ENCODE results near the gene PSRC1.

The PSRC1 gene

GRCh38 chr1:109247401-109248365 lies 35.3 kb downstream of the PSRC1 start:
- peaks cover 15% of the 10 kb centered on the region; the same call in 1 of the 2 replicates for H3K36me3 ChIP-seq (ENCODE audit: insufficient read depth, low read depth, low read length)
- peaks cover 7% of the 10 kb centered on the region; the same call in 1 of the 2 replicates for H3K4me1 ChIP-seq (ENCODE audit: insufficient read depth, low read length)
- no peak overlapping the region for H3K9ac ChIP-seq (ENCODE audit: low read depth, low read length)
- no peak overlapping the region for H3K27ac ChIP-seq (ENCODE audit: low read length)
- H3K4me3 ChIP-seq (ENCODE audit: low read length) = no peak overlapping the region
- H3K9me3 ChIP-seq (ENCODE audit: insufficient read depth, low read depth, low read length) = no peaks in the 10 kb centered on the region
- peaks cover 32% of the 10 kb centered on the region for H3K27me3 ChIP-seq (ENCODE audit: insufficient read depth, low read length)

GRCh38 chr1:109246141-109246551 lies 36.8 kb downstream of the PSRC1 start:
- H3K9me3 ChIP-seq (ENCODE audit: insufficient read depth, low read depth, low read length) = no peaks in the 10 kb centered on the region
- H3K27ac ChIP-seq (ENCODE audit: low read length) = no peak overlapping the region
- no peak overlapping the region for H3K4me3 ChIP-seq (ENCODE audit: low read length)
- no peak overlapping the region for H3K9ac ChIP-seq (ENCODE audit: low read depth, low read length)
- peaks cover 11% of the 10 kb centered on the region; the same call in 1 of the 2 replicates for H3K4me1 ChIP-seq (ENCODE audit: insufficient read depth, low read length)
- peaks cover 32% of the 10 kb centered on the region for H3K27me3 ChIP-seq (ENCODE audit: insufficient read depth, low read length)
- peaks cover 1% of the 10 kb centered on the region; the same call in 1 of the 2 replicates for H3K36me3 ChIP-seq (ENCODE audit: insufficient read depth, low read depth, low read length)

GRCh38 chr1:109243860-109244552 lies 38.9 kb downstream of the PSRC1 start:
- no peak overlapping the region for H3K9ac ChIP-seq (ENCODE audit: low read depth, low read length)
- H3K27ac ChIP-seq (ENCODE audit: low read length) = no peak overlapping the region
- H3K27me3 ChIP-seq (ENCODE audit: insufficient read depth, low read length) = peaks cover 21% of the 10 kb centered on the region
- peaks cover under 1% of the 10 kb centered on the region; the same call in 1 of the 2 replicates for H3K36me3 ChIP-seq (ENCODE audit: insufficient read depth, low read depth, low read length)
- H3K4me3 ChIP-seq (ENCODE audit: low read length) = no peak overlapping the region
- H3K9me3 ChIP-seq (ENCODE audit: insufficient read depth, low read depth, low read length) = no peaks in the 10 kb centered on the region
- peaks cover 23% of the 10 kb centered on the region; the same call in 1 of the 2 replicates for H3K4me1 ChIP-seq (ENCODE audit: insufficient read depth, low read length)

- Histone ChIP-seq H3K4me1 (ENCODE audit: insufficient read depth, low read length) (peaks cover 25% of the 10 kb centered on the region; the same call in 1 of the 2 replicates), H3K27me3 (ENCODE audit: insufficient read depth, low read length) (peaks cover 13% of the 10 kb centered on the region), H3K4me3 (ENCODE audit: low read length) (no peak overlapping the region), H3K27ac (ENCODE audit: low read length) (no peak overlapping the region), H3K9me3 (ENCODE audit: insufficient read depth, low read depth, low read length) (no peaks in the 10 kb centered on the region), H3K9ac (ENCODE audit: low read depth, low read length) (no peak overlapping the region), H3K36me3 (ENCODE audit: insufficient read depth, low read depth, low read length) (peaks cover 8% of the 10 kb centered on the region)
These were observed 39.7 kb downstream of the PSRC1 start for GRCh38 chr1:109243221-109243620.

- no peak overlapping the region for H3K9ac ChIP-seq (ENCODE audit: low read depth, low read length)
- no peak overlapping the region for H3K27ac ChIP-seq (ENCODE audit: low read length)
- H3K9me3 ChIP-seq (ENCODE audit: insufficient read depth, low read depth, low read length) = no peaks in the 10 kb centered on the region
- H3K27me3 ChIP-seq (ENCODE audit: insufficient read depth, low read length) = peaks cover 5% of the 10 kb centered on the region; the same call in 1 of the 2 replicates
- no peak overlapping the region for H3K4me3 ChIP-seq (ENCODE audit: low read length)
- H3K36me3 ChIP-seq (ENCODE audit: insufficient read depth, low read depth, low read length) = peaks cover 17% of the 10 kb centered on the region
- H3K4me1 ChIP-seq (ENCODE audit: insufficient read depth, low read length) = peaks cover 33% of the 10 kb centered on the region; the same call in 1 of the 2 replicates
These were observed 40.6 kb downstream of the PSRC1 start for GRCh38 chr1:109242387-109242786.

- Histone ChIP-seq H3K27ac (ENCODE audit: low read length) (no peak overlapping the region), H3K4me3 (ENCODE audit: low read length) (no peak overlapping the region), H3K36me3 (ENCODE audit: insufficient read depth, low read depth, low read length) (peaks cover 22% of the 10 kb centered on the region), H3K4me1 (ENCODE audit: insufficient read depth, low read length) (peaks cover 37% of the 10 kb centered on the region; the same call in 1 of the 2 replicates), H3K9me3 (ENCODE audit: insufficient read depth, low read depth, low read length) (no peaks in the 10 kb centered on the region), H3K27me3 (ENCODE audit: insufficient read depth, low read length) (no peaks in the 10 kb centered on the region), H3K9ac (ENCODE audit: low read depth, low read length) (no peak overlapping the region)
These were observed 41.1 kb downstream of the PSRC1 start for GRCh38 chr1:109241841-109242345.

GRCh38 chr1:109241344-109241743 lies 41.6 kb downstream of the PSRC1 start:
- Histone ChIP-seq H3K9me3 (ENCODE audit: insufficient read depth, low read depth, low read length) (no peaks in the 10 kb centered on the region), H3K27ac (ENCODE audit: low read length) (no peak overlapping the region), H3K27me3 (ENCODE audit: insufficient read depth, low read length) (no peaks in the 10 kb centered on the region), H3K36me3 (ENCODE audit: insufficient read depth, low read depth, low read length) (peaks cover 27% of the 10 kb centered on the region), H3K4me3 (ENCODE audit: low read length) (no peak overlapping the region), H3K9ac (ENCODE audit: low read depth, low read length) (no peak overlapping the region), H3K4me1 (ENCODE audit: insufficient read depth, low read length) (peaks cover 37% of the 10 kb centered on the region; the same call in 1 of the 2 replicates)

GRCh38 chr1:109240158-109241152 lies 42.5 kb downstream of the PSRC1 start:
- Histone ChIP-seq H3K27ac (ENCODE audit: low read length) (peak overlapping the region; percentile 6), H3K9ac (ENCODE audit: low read depth, low read length) (peak overlapping the region; percentile 54; the same call in 1 of the 2 replicates), H3K27me3 (ENCODE audit: insufficient read depth, low read length) (no peaks in the 10 kb centered on the region), H3K4me1 (ENCODE audit: insufficient read depth, low read length) (peaks cover 37% of the 10 kb centered on the region; the same call in 1 of the 2 replicates), H3K9me3 (ENCODE audit: insufficient read depth, low read depth, low read length) (no peaks in the 10 kb centered on the region), H3K36me3 (ENCODE audit: insufficient read depth, low read depth, low read length) (peaks cover 36% of the 10 kb centered on the region), H3K4me3 (ENCODE audit: low read length) (no peak overlapping the region; the same call in 1 of the 2 replicates)

- Histone ChIP-seq H3K36me3 (ENCODE audit: insufficient read depth, low read depth, low read length) (peaks cover 45% of the 10 kb centered on the region), H3K27me3 (ENCODE audit: insufficient read depth, low read length) (no peaks in the 10 kb centered on the region), H3K4me1 (ENCODE audit: insufficient read depth, low read length) (peaks cover 37% of the 10 kb centered on the region; the same call in 1 of the 2 replicates), H3K4me3 (ENCODE audit: low read length) (no peak overlapping the region), H3K9me3 (ENCODE audit: insufficient read depth, low read depth, low read length) (no peaks in the 10 kb centered on the region), H3K9ac (ENCODE audit: low read depth, low read length) (peak overlapping the region; percentile 54; the same call in 1 of the 2 replicates), H3K27ac (ENCODE audit: low read length) (peak overlapping the region; percentile 6)
These were observed 43.4 kb downstream of the PSRC1 start for GRCh38 chr1:109239409-109240068.

- H3K4me3 ChIP-seq (ENCODE audit: low read length) = no peak overlapping the region
- H3K27ac ChIP-seq (ENCODE audit: low read length) = no peak overlapping the region
- no peaks in the 10 kb centered on the region for H3K9me3 ChIP-seq (ENCODE audit: insufficient read depth, low read depth, low read length)
- peaks cover 37% of the 10 kb centered on the region; the same call in 1 of the 2 replicates for H3K4me1 ChIP-seq (ENCODE audit: insufficient read depth, low read length)
- no peaks in the 10 kb centered on the region for H3K27me3 ChIP-seq (ENCODE audit: insufficient read depth, low read length)
- H3K36me3 ChIP-seq (ENCODE audit: insufficient read depth, low read depth, low read length) = peaks cover 50% of the 10 kb centered on the region
- H3K9ac ChIP-seq (ENCODE audit: low read depth, low read length) = peak overlapping the region; percentile 54; the same call in 1 of the 2 replicates
These were observed 43.9 kb downstream of the PSRC1 start for GRCh38 chr1:109239047-109239408.

All from iPS-20b (cell line).